Keratinocyte (primary cell): ENCODE data around the gene KCNS3.

ENCODE experiments used
- CTCF ChIP-seq, 3 experiments: IDR thresholded peaks in 1 of 3; conservative IDR thresholded peaks in 1 of 3; optimal IDR thresholded peaks in 1 of 3; 2 replicates in 2 of 3; 3 replicates in 1 of 3; pipeline versions ENCODE3 to v1.5.1; 2011; ENCODE audit warnings: low read length in 3 of 3, mild to moderate bottlenecking in 3 of 3, moderate library complexity in 2 of 3, control low read depth in 1 of 3, inconsistent platforms in 1 of 3; ENCODE audit not compliant: insufficient read depth in 2 of 3; ENCODE audit errors: extremely low read depth in 1 of 3
- EZH2 ChIP-seq: IDR thresholded peaks from one replicate; pipeline ENCODE4 v1.6.1; 2012; ENCODE audit warnings: inconsistent platforms, mild to moderate bottlenecking, low read length, moderate library complexity

- TF ChIP-seq CTCF (optimal IDR thresholded peaks at IDR 0.05 in 1 of 3, IDR thresholded peaks at IDR 0.05 in 1 of 3, conservative IDR thresholded peaks at IDR 0.05 in 1 of 3; ENCODE audit: extremely low read depth in 1 of 3, insufficient read depth in 2 of 3, low read length in 3 of 3) (no peak), EZH2 (no peak)
Measured at GRCh38 chr2:17966798-17967197, 88.3 kb downstream of the KCNS3 start.
